Activated CD4-positive, alpha-beta T cell treated with anti-CD3 and anti-CD28 coated beads, Interleukin-2, amount 50 U/mL, for 48 hours (primary cell): ENCODE data around the gene NFATC2.

Experiments used
- DNase-seq, 2 experiments: peaks; one replicate each; pipeline ENCODE4 v3.0.0-alpha.2; 2020

The NFATC2 gene

DNA sequence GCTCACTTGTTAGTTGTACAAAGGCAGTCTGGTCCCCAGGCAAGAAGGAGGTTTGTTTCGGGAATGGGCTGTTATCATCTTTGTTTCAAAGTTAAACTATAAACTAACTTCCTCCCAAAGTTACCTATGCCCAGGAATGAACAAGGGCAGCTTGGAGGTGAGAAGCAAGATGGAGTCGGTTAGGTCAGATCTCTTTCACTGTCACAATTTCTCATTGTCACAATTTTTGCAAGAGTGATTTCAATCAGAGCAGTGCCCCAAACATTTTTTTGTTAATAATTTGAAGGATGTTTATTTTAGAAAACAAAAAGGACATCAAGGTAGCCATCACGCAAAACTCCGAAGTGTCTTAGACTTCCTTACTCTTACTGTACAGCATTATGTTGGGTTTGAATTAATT lies 170.8 kb downstream of the NFATC2 start:
- no peak for DNase-seq

DNA sequence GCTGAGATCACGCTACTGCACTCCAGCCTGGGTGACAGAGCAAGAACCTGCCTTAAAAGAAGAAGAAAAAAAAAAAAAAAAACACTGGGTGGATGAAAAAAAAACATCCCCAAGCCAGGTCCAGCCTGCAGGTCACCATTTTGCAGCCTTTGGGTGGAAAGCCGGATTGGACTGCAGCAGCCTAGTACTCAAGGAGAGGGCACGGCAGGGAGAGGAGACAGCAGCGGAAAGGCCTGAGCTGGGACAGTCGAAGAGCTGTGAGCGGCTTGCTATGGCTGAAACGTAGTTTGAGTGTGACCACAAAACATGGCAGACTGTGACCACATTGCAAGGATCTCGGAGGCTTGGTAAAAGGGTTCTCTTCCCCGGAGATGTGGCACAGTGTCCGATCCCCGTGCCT lies 173.0 kb downstream of the NFATC2 start:
- DNase-seq = no peak

DNA sequence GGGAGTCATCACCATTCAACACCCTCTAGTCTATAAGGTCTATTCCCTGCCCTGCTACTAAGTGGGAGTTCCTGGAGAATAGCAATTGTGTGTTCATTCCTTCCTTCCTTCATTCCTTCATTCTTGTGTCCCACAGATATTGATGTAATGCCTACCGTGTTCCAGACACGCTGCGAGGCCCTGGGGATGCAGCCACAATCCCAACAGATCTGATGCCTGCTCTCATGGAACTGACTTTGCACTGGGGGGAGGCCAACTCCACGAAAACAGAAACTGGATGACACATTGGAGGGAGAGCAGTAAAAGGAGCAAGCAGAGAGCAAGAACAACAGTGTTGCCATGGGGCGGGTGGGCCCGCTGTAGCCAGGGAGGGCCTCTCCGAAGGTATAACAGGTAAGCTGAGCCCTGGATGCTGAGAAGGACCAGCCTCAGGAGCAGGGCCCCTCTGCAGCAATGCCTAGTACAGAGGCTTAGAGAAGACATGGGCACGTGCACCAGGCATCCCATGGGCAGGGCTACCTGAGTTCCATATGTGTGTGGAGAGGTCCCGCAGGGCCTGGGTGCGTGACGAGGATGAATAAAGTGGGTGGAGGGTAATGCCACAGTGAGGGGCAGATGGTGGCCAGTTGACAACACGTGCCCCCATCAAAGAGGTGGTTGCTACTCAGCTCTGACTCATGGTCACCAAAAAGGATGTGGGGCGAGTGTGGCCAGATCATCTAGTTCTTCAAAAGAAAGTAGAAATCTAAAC lies 173.9 kb downstream of the NFATC2 start:
- no peak for DNase-seq

DNA sequence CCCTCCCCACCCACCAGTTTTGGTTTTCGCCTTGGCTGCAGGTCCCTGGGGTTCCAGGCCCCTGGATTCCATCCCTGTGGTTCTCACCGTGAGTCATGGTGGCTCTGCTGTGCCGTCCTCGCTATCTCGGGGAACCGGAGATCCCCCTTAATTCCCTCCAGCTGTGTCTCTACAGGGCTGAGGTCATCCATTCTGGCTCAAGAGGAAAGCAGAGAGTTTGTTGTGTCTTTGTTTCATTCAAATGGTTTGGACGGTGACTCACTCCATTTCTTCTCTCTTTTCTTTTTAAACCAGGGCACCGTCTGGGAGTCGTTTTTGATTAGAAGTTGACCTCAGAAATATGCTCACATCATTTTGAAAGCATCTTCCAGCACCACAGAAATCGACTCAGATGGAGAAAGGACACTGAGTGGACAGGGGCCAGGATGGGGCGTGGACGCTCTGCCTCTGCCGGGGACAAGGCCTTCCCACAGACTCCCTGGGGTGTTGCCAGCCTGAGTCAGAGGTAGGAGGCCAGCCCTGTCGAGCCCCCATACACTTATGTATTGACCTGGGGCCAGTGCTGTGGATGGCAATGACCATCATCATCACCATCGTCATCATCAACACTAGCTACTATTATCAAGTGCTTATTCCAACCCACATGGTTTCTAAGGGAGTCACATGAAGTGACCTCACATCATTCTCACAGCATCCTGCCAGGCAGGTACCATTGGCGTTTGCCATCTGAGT lies 176.2 kb downstream of the NFATC2 start:
- no peak for DNase-seq

DNA sequence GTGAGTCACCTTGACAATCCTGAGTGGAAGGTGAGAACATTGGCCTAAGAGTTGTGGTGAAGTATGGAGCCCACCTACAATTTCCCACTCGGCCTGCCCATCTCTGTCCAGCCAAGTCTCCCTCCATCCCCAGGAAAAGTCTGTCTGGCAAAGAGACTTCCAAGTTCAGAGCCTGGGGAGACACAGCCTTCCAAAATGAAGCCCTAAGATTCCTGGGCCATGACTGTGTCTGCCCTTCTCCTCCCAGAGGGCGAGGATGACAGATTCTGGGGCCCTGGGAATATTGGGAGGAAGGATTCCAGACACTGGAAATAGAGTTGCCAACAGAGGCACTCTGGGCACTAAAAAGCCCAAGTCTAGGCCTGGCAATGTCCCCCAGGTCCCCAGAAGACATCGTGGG lies 176.8 kb downstream of the NFATC2 start:
- DNase-seq = no peak

DNA sequence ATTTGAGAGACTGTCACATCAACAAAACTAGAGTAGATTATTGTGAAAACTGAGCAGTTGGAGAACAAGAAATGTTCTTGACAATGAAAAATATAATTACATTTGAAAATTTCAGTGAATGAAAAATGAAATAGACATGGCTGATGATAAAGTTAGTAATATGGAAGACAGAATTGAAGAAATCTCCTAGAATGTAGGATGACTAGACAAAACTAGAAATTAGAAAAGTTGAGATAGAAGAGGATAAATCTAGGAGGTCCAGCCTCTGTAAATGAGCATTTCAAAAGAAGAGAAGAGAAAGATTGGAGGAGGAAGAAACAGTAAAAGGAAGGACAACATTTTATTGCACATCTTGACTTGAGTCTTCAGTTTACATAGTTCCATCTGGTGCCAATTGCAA lies 178.7 kb downstream of the NFATC2 start:
- no peak for DNase-seq

DNA sequence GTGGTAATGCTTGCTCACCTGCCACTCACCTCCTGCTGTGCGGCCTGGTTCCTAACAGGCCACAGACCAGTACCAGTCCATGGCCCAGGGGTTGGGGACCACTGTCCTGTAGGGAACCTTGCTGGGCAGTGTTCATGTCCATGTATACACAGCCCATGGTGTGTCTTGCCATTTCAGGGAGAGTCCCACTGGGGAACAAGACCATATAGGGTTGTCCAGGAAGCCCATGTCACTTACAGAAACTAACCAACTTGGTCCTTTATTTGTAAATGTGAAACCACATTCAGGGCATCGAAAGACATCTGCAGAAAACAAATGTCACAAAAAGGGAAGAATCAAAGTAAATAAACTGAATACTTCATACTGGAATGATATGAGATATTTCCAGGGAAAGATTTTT lies 179.1 kb downstream of the NFATC2 start:
- DNase-seq = no peak

DNA sequence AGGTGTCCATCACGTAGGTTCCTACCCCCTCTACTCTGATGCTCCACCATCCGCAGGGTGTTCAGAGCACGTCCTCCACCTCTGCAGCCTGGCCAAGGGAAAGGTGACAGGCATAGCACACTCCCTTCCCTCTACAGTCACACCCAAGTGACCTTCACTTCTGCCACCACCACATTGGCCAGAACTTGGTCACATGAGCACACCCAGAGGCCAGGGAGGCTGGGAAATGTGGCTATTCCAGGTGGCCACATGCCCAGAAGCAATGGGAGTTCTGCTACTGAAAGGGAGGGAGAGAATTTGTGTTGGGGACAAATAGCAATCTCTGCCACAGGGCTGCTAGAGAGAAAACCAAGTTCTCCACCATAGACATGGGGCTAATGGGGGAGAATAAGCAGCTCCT lies 180.3 kb downstream of the NFATC2 start:
- DNase-seq = no peak

DNA sequence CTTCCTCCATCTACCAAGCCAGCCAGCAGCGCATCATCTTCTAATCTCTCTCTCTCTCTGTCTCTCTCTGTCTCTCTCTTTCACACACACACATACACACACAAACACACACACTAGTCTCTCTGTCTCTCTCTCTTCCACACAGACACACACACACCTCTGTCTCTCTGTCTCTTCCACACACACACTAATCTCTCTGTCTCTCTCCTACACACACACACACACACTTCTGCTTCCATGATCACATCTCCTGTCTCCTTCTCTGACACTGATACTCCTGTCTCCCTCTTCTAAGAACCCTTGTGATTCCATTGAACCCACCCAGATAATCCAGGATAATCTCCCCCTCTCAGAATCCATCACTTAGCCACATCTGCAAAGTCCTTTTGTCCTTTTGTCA lies 181.3 kb downstream of the NFATC2 start:
- no peak for DNase-seq

DNA sequence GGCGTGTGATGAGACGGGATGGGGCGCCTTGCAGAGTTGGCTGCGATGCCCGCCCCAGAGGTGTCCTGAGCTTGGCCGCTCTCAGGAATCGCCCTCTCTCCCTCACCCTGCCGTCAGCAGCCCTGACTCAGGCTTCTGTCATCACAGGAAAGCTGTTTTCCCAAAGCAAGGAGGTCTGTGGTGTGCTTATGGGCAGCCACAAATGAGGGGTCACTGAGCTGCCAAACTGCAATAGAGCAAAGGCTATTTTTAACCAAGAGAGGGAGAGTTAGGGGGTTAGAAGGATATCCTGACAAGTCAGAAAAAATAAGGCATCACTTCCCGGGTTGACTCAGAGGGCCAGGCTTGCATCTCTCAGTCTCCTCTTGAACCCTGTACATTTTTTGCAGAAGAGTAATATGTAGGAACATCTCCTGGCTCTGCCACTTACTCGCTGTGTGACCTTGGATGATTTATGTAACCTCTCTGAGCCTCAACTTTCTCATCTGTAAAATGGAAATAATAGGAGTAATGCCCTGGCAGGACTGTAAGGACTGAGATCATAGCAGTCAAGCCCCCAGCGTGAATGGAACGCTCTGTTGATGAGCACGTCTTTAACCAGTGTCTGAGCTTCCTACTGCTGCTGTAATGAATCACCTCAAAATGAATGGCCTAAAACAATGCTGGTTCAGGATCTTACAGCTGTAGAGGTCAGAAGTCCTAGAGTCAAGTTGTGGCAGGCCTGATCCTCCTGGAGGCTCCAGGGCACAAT lies 181.9 kb downstream of the NFATC2 start:
- no peak for DNase-seq

DNA sequence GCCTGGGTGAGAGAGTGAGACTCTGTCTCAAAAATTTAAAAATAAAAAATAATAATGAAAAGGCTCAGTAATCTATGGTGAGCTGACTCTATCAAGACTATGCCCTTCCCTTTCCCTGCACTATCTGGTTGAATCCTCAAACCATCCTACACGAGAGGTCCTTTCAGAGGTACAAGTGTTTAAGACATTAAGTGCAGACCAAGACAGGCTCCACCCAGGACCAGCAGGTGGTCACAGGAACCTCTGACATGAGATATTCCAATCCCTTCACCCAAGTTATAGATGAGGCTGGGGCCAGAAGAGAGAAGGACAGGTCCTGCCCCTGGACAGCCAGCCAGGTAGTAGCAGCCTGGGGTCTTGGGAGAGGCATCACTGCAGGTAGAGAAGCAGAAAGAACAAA lies 182.6 kb downstream of the NFATC2 start:
- no peak for DNase-seq

DNA sequence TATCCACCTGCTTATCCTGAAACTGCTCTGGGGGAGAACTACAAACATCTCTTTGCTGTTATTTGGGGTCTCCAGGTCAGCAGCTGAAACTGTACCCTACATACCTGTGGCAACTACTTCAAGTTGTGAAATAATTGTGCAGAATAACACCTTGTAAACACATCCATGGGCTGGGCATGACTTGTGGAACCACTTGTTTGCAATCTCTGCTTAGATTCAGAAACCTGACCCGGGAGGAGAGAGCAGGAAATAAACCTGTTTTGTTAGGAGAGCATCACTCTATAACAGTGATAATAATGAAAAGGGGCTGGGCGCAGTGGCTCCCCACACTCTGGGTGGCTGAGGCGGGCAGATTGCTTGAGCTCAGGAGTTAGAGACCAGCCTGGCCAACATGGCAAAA lies 183.1 kb downstream of the NFATC2 start:
- no peak for DNase-seq

DNA sequence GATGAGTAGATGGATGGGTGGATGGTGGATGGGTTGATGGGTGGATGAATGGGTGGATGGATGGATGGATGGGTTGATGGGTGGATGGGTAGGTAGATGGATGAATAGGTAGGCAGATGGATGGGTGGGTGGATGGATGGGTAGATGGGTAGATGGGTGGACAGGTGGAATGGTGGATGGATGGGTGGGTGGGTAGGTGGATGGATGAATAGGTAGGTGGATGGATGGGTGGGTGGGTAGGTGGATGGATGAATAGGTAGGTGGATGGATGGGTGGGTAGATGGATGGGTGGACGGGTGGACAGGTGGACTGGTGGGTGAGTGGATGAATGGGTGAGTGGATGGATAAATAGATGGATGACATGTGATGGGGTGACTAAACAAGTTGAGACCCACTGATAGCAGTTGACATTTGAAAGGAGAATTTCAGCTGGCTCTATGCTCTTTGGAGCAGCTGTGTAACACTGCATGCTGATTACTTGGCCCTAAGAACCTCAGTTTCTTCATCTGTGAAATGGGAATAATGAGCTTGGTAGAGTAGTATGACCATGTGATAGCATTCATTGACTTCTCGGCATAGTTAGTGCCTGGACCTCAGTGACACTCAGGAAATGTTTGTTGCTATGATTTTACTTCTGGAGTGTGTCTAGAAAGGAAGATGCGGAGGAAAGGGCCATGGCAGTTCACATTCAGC lies 184.3 kb downstream of the NFATC2 start:
- DNase-seq = no peak

DNA sequence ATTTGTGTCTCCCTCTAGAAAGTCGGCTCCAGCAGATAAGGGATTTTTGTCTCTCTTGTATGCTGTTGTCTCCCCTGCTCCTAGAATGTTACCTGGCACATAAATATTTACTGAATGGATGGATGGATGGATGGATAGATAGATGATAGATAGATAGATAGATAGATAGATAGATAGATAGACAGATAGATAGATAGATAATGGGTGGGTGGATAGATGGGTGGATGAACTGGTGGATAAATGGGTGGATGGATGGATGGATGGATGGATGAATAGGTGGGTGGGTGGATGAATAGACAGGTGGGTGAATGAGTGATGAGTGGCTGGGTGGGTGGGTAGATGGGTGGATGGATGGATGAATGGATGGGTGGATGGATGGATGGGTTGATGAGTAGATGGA lies 185.0 kb downstream of the NFATC2 start:
- DNase-seq = no peak

DNA sequence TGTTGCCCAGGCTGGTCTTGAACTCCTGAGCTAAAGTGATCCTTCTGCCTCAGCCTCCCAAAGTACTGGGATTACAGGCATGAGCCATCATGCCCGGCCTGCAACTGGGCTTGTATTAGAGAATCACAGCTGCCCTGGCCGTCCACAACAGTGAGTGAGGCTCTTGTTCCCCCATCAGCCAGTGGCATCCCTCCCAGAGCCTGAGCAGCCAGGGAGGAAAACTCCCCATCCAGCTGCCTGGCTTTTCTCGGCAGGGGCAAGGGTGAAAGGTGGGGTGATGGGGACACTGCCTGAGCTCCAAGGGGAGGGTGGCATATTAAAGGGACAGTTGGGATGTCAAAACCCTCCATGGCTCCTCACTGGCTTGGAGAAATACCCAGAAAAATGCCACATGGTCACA lies 185.6 kb downstream of the NFATC2 start:
- no peak for DNase-seq

DNA sequence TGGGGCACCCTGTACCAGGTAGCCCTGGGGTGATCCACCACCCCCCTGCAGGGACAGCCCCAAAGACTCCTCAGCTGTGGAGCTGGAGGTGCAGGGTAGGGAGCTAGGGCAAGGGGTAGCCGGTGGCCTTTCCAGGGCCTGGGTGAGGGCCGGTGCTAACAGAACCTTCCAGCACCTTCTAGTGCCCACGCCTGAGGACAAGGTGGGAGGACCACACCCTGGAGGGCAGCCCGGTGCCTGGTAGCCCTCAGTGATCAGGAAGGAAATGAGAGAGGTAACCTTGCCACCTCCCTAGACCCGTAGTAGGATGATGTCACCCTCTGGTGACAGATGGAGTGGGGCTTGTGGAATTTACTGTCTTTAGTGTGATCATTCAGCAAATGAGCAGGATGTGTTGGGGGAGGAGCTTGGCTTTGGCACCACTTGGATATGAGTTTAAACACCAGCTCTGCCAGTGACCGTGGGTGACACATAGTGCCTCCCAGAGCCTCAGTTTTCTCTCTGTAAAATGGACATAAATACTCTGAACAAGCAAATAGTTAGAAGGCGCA lies 187.7 kb downstream of the NFATC2 start:
- no peak for DNase-seq

DNA sequence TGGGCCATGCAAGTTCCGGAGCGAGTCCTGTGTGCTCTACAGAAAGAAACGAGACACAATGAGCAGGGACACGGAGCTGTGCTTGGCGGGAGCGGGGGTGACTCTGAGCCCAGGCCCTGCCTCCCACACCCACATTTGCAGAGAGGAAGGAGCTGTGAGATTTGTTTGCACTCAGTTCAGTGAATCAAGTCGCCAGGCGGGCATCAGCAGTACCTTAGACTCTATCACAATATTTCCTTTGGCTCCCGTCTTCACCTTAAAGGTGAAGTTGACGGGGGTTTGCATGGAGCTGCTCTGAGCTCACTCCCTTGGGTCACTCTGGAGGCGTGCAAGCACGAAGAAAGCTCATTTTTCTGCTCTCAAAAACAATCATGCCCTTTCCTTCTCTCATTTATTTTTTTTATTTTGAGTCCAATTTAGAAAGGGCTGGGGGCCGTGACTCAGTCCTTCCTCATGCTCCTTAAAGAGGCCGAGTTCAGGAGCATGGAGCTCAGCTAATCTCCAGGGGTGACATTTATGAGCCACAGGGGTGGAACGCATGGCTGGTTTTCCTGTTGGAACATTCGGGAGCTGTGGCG lies 188.2 kb downstream of the NFATC2 start:
- no peak for DNase-seq

DNA sequence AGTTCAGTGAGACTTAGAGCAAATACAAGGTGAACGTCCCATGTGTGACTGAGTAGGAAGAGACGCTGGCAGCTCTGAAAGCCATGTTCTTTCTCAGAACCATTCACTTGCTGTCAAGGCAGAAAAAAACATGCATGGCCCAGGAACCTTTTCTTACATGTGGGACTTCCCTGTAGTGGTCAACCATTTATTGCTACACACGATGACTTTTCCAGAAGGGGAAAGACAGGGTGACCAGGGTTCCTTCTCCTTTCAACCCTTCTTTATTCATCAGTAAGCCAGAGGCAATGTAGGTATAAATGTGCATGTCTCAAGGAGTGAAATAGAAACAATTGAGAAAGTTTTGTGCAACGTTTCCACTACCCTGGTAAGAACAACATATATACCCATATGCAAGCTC lies 189.0 kb downstream of the NFATC2 start:
- DNase-seq = no peak

DNA sequence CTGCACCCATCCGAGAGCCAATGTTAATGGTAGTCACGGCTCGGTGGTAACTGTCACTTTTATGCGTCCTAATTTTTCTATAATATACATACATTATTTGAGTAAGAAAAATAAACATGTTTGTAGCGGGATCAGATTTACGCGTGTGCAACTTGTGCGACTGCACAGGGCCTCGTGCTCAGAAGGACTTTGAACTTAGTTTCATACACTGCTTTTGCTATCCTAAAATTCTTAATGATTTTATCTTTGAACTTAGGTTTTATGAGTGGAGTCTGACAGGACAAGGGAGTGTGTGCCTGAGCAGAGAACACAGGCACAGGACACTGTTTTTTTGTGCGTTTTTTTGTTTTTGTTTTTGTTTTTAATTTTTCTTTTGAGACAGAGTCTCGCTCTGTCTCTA lies 189.7 kb downstream of the NFATC2 start:
- no peak for DNase-seq

DNA sequence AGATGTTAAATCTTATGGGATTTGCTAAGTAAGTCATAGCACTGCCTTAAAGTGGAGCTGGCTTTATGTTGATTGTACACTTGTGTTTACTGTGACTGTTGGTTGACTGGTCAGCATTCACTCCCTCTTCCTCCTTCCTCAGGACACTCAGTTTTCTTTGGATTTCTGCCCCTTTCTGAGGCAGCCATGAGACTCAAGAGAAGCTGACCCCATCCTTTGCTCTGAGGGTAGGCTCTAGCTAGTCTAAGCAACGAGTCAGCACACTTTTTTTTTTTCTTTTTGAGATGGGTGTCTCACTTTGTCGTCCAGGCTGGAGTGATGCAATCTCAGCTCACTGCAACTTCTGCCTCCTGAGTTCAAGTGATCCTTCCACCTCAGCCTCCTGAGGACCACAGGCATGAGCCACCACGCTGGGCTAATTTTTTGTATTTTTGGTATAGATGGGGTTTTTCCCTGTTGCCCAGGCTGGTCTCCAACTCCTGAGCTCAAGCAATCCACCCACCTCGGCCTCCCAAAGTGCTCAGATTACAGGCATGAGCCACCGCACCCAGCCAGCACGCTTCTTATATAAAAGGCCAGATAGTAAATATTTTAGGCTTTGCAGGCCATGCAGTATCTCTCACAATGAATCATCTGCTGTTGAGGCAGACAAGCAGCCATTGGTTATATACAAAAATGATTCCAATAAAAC lies 191.4 kb downstream of the NFATC2 start:
- no peak for DNase-seq

DNA sequence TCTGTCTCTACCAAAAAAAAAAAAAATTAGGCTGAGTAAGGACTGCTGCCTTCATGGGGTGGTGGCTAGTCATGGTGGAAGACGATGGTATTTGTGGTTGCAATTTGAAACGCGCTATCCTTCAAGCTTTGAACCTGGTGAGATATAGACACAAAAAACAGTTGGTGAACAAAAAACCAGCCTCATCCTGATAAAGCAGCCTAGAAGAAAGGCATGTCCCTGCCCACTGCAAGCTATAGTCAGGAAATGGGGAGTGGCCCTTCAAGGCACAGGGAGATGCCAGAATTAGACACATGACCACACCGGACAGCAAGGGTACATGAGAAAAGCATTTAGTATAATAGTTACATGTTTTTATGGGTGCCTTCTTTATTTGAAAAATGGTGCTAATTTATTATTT lies 193.6 kb downstream of the NFATC2 start:
- no peak for DNase-seq

DNA sequence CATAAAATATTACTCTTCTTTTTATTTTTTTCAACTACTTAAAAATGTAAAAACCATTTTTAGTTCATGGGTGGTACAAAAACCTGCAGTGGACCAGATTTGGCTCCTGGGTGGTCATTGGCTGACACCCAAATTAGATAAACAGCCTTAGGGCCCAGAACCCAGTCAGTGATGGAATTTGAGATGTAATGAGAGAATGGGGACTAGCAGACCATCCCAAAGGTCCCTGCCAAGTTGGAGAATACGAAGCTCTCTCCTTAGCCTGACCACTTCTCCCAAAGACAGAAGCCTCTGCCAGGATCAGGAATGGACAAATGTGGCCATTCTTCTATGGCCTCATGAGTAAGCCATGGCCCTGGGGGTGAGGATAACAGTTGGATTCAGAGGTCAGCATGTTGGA lies 194.7 kb downstream of the NFATC2 start:
- no peak for DNase-seq
